ENCODE measurements around the gene GABRA4.

Gene GABRA4

GRCh38 chr4:46977245-46977644 is 16.1 kb downstream of the GABRA4 start:
- no peak for DNase-seq

GRCh38 chr4:46975812-46976553 is 17.4 kb downstream of the GABRA4 start:
- no peak for DNase-seq

GRCh38 chr4:46974891-46975543 is 18.4 kb downstream of the GABRA4 start:
- no peak for DNase-seq

GRCh38 chr4:46968847-46969246 is 24.5 kb downstream of the GABRA4 start:
- DNase-seq = no peak

GRCh38 chr4:46967631-46968030 is 25.8 kb downstream of the GABRA4 start:
- no peak for DNase-seq

- no peak for DNase-seq
These were observed 34.5 kb downstream of the GABRA4 start for GRCh38 chr4:46958742-46959488.

GRCh38 chr4:46956451-46956850 is 36.9 kb downstream of the GABRA4 start:
- no peak for DNase-seq

GRCh38 chr4:46955601-46956000 is 37.8 kb downstream of the GABRA4 start:
- DNase-seq = no peak

- no peak for DNase-seq
These were observed 38.7 kb downstream of the GABRA4 start for GRCh38 chr4:46954643-46955042.

GRCh38 chr4:46953564-46953963 is 39.8 kb downstream of the GABRA4 start:
- no peak for DNase-seq

GRCh38 chr4:46952451-46952850 is 40.9 kb downstream of the GABRA4 start:
- DNase-seq = no peak

- no peak for DNase-seq
These were observed 42.6 kb downstream of the GABRA4 start for GRCh38 chr4:46950826-46951225.

- DNase-seq = no peak
These were observed 43.6 kb downstream of the GABRA4 start for GRCh38 chr4:46949822-46950221.

GRCh38 chr4:46947541-46947940 is 45.8 kb downstream of the GABRA4 start:
- no peak for DNase-seq

- DNase-seq = no peak
These were observed 46.4 kb downstream of the GABRA4 start for GRCh38 chr4:46946919-46947536.

GRCh38 chr4:46945062-46945461 is 48.3 kb downstream of the GABRA4 start:
- DNase-seq = no peak

- DNase-seq = no peak
These were observed 49.0 kb downstream of the GABRA4 start for GRCh38 chr4:46944345-46944744.

GRCh38 chr4:46937493-46937892 is 55.9 kb downstream of the GABRA4 start:
- no peak for DNase-seq

GRCh38 chr4:46934726-46935125 is 58.7 kb downstream of the GABRA4 start:
- DNase-seq = no peak

- no peak for DNase-seq
These were observed 59.7 kb downstream of the GABRA4 start for GRCh38 chr4:46933686-46934085.

- peak; percentile 20 for DNase-seq
These were observed 61.4 kb downstream of the GABRA4 start for GRCh38 chr4:46931981-46932380.

- DNase-seq = no peak
These were observed 62.5 kb downstream of the GABRA4 start for GRCh38 chr4:46930891-46931290.

- no peak for DNase-seq
These were observed 66.2 kb downstream of the GABRA4 start for GRCh38 chr4:46927201-46927600.
